H9 (cell line): Measurements from ENCODE around the gene DCHS2. TPM values are rescaled to one million over a fixed set of nuclear protein-coding genes. Genes with fewer than 3 reads are reported as not detected.

Experiments used
- DNase-seq: peaks from one replicate; pipeline ENCODE4 v3.0.0-alpha.2; 2017
- H2AFZ ChIP-seq: one replicate; pipeline ENCODE4 v1.6.1; 2013; ENCODE audit warnings: mild to moderate bottlenecking, low read length, control low read depth, moderate library complexity
- H2AK5ac ChIP-seq: 2 replicates; pipeline ENCODE4 v1.6.1; 2013; ENCODE audit warnings: low read length, control low read depth, mixed read lengths; ENCODE audit not compliant: insufficient read length
- H2BK120ac ChIP-seq: one replicate; pipeline ENCODE4 v1.6.1; 2013; ENCODE audit warnings: low read depth, mild to moderate bottlenecking, low read length, control low read depth, inconsistent platforms; ENCODE audit not compliant: poor library complexity, severe bottlenecking
- H2BK12ac ChIP-seq: 2 replicates; pipeline ENCODE4 v1.6.1; 2013; ENCODE audit warnings: low read length, control low read depth, mixed read lengths, low read depth; ENCODE audit not compliant: insufficient read length
- H2BK15ac ChIP-seq: 2 replicates; pipeline ENCODE4 v1.6.1; 2013; ENCODE audit warnings: low read depth, low read length, control low read depth
- H2BK20ac ChIP-seq: one replicate; pipeline ENCODE4 v1.6.1; 2013; ENCODE audit warnings: low read depth, mild to moderate bottlenecking, low read length, control low read depth, inconsistent platforms; ENCODE audit not compliant: poor library complexity, severe bottlenecking
- H2BK5ac ChIP-seq: 2 replicates; pipeline ENCODE4 v1.6.1; 2013; ENCODE audit warnings: low read length, control low read depth, mixed read lengths; ENCODE audit not compliant: insufficient read length
- H3K14ac ChIP-seq: 2 replicates; pipeline ENCODE4 v1.6.1; 2013; ENCODE audit warnings: low read length, control low read depth; ENCODE audit not compliant: insufficient read depth
- H3K18ac ChIP-seq: 2 replicates; pipeline ENCODE4 v1.6.1; 2013; ENCODE audit warnings: low read depth, mild to moderate bottlenecking, mixed read lengths, low read length, control low read depth; ENCODE audit not compliant: insufficient read length
- H3K23ac ChIP-seq: 2 replicates; pipeline ENCODE4 v1.6.1; 2013; ENCODE audit warnings: low read length, control low read depth, mixed read lengths, low read depth; ENCODE audit not compliant: insufficient read length
- H3K23me2 ChIP-seq: 2 replicates; pipeline ENCODE4 v1.6.1; 2013; ENCODE audit warnings: low read depth, mild to moderate bottlenecking, mixed read lengths, low read length, control low read depth; ENCODE audit not compliant: insufficient read length, poor library complexity, severe bottlenecking
- H3K27ac ChIP-seq: 2 replicates; pipeline ENCODE4 v1.5.1; 2013; ENCODE audit warnings: low read length, control low read depth, mixed read lengths, low read depth; ENCODE audit not compliant: insufficient read length
- H3K27me3 ChIP-seq: 2 replicates; pipeline ENCODE4 v1.6.1; 2013; ENCODE audit warnings: low read length, control low read depth, inconsistent platforms; ENCODE audit not compliant: insufficient read depth
- H3K4ac ChIP-seq: 2 replicates; pipeline ENCODE4 v1.6.1; 2013; ENCODE audit warnings: low read depth, mild to moderate bottlenecking, control low read depth, inconsistent platforms, low read length, moderate library complexity
- H3K4me1 ChIP-seq: 2 replicates; pipeline ENCODE4 v1.6.1; 2013; ENCODE audit warnings: low read length, control low read depth, inconsistent platforms; ENCODE audit not compliant: insufficient read depth
- H3K4me2 ChIP-seq: 2 replicates; pipeline ENCODE4 v1.6.1; 2013; ENCODE audit warnings: low read length, control low read depth, mixed read lengths; ENCODE audit not compliant: insufficient read length, insufficient read depth
- H3K56ac ChIP-seq: 2 replicates; pipeline ENCODE4 v1.6.1; 2013; ENCODE audit warnings: low read depth, mild to moderate bottlenecking, mixed read lengths, low read length, control low read depth; ENCODE audit not compliant: insufficient read length
- H3K79me1 ChIP-seq: 2 replicates; pipeline ENCODE4 v1.6.1; 2013; ENCODE audit warnings: low read depth, mild to moderate bottlenecking, moderate library complexity, low read length, control low read depth, inconsistent platforms; ENCODE audit not compliant: insufficient read depth, poor library complexity, severe bottlenecking
- H3K79me2 ChIP-seq: 2 replicates; pipeline ENCODE4 v1.6.1; 2013; ENCODE audit warnings: low read length, control low read depth, inconsistent platforms; ENCODE audit not compliant: insufficient read depth
- H3K9ac ChIP-seq: 2 replicates; pipeline ENCODE4 v1.6.1; 2013; ENCODE audit warnings: low read length, control low read depth, mixed read lengths; ENCODE audit not compliant: insufficient read length; ENCODE audit errors: extremely low read depth
- H3K9me3 ChIP-seq: one replicate; pipeline ENCODE4 v1.6.1; 2013; ENCODE audit warnings: low read depth, low read length, inconsistent platforms; ENCODE audit not compliant: control insufficient read depth
- H3T11ph ChIP-seq: one replicate; pipeline ENCODE4 v1.6.1; 2013; ENCODE audit warnings: mild to moderate bottlenecking, low read length, control low read depth, inconsistent platforms
- H4K20me1 ChIP-seq: one replicate; pipeline ENCODE4 v1.6.1; 2013; ENCODE audit not compliant: control insufficient read depth, insufficient read length, insufficient read depth
- H4K5ac ChIP-seq: 2 replicates; pipeline ENCODE4 v1.6.1; 2013; ENCODE audit warnings: low read depth, mild to moderate bottlenecking, mixed read lengths, low read length, control low read depth; ENCODE audit not compliant: insufficient read length
- H4K8ac ChIP-seq: replicated peaks from 2 replicates; pipeline ENCODE4 v1.6.1; 2013; ENCODE audit warnings: low read length, control low read depth, mixed read lengths, low read depth; ENCODE audit not compliant: insufficient read length
- H4K91ac ChIP-seq: 2 replicates; pipeline ENCODE4 v1.6.1; 2013; ENCODE audit warnings: low read depth, mild to moderate bottlenecking, moderate library complexity, mixed read lengths, low read length, control low read depth; ENCODE audit not compliant: insufficient read length
- H3K27ac Mint-ChIP-seq, 3 experiments: 2 replicates in 2 of 3; 3 replicates in 1 of 3; pipeline ENCODE4 v1.8.0; 2020 to 2021; ENCODE audit warnings: mixed read lengths in 3 of 3, mild to moderate bottlenecking in 1 of 3, moderate library complexity in 1 of 3
- H3K27me3 Mint-ChIP-seq: 2 replicates; pipeline ENCODE4 v1.8.0; 2021; ENCODE audit warnings: low read depth, mild to moderate bottlenecking, moderate library complexity, mixed read lengths
- H3K36me3 Mint-ChIP-seq, 3 experiments: 2 replicates in 2 of 3; 3 replicates in 1 of 3; pipeline ENCODE4 v1.8.0; 2020 to 2021; ENCODE audit warnings: low read depth in 3 of 3, mixed read lengths in 3 of 3; ENCODE audit not compliant: insufficient read depth in 1 of 3
- H3K4me1 Mint-ChIP-seq, 2 experiments: 2 replicates each; pipeline ENCODE4 v1.8.0; 2020; ENCODE audit warnings: mixed read lengths in 2 of 2
- H3K4me3 Mint-ChIP-seq, 2 experiments: 2 replicates in 1 of 2; 3 replicates in 1 of 2; pipeline ENCODE4 v1.8.0; 2020 to 2021; ENCODE audit warnings: mild to moderate bottlenecking in 2 of 2, mixed read lengths in 2 of 2, moderate library complexity in 1 of 2
- H3K9me3 Mint-ChIP-seq, 2 experiments: 2 replicates in 1 of 2; 3 replicates in 1 of 2; pipeline ENCODE4 v1.8.0; 2020; ENCODE audit warnings: mild to moderate bottlenecking in 2 of 2, mixed read lengths in 2 of 2, moderate library complexity in 1 of 2
- WGBS: extraction: QIAGEN DNeasy Blood & Tissue Kit; methylation state at CpG from one replicate; pipeline ENCODE4 v1.1.7; 2013; ENCODE audit warnings: missing lambda C conversion rate, low lambda C conversion rate, mixed read lengths; ENCODE audit not compliant: insufficient read length; ENCODE audit errors: extremely low coverage; 5-methylcytosine and 5-hydroxymethylcytosine counted together
- total RNA-seq: library from RNA; stranded (reverse); gene quantifications from 2 replicates; pipeline ENCODE4 v1.2.1, GENCODE V29; 2021
- TF ChIP-seq, protein P1 (sequence below): fragments of 200-600 bp; sonication (generic); conservative IDR thresholded peaks from 3 replicates; pipeline ENCODE4 v1.8.0; 2021; ENCODE audit warnings: antibody characterized with exemption, mild to moderate bottlenecking

DCHS2 gene
- total RNA-seq, 1 experiment from 2014 or later = 0.57 TPM

DNA sequence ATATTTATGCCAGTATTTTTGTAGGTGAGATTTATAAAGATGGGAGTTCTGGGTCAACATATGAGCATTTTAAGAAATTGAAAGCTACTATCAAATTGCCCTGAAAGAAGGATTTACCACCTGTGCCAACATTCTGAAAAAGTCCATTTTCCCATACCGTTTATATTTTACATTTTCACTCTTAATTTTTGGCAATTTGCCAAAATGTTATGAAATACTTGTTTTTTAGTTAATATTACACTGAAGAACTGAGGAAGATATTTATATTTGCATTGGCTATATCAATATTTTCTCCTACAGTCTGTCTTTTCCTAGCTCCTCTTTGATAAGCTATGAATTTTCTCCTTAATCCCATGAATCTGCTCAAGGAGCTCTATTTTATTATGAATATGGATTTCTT is 52.4 kb downstream of the DCHS2 start:
- no peak overlapping the region for H3K27ac Mint-ChIP-seq
- Histone ChIP-seq H2AK5ac (no peak overlapping the region), H2AFZ (no peak overlapping the region)

More for the DNA sequence above, 52.4 kb downstream of the DCHS2 start:
- no peaks in the 10 kb centered on the region for H4K20me1 ChIP-seq
- H4K8ac ChIP-seq = no peak overlapping the region
- Mint-ChIP-seq H3K9me3 (no peaks in the 10 kb centered on the region), H3K27me3 (no peaks in the 10 kb centered on the region), H3K4me3 (no peak overlapping the region), H3K36me3 (no peaks in the 10 kb centered on the region), H3K4me1 (no peaks in the 10 kb centered on the region)
- H3K27me3 ChIP-seq = no peaks in the 10 kb centered on the region
- H2BK12ac ChIP-seq = no peak overlapping the region
- no peaks in the 10 kb centered on the region for H3K79me2 ChIP-seq
- no peak for DNase-seq
- TF ChIP-seq, protein P1, sequence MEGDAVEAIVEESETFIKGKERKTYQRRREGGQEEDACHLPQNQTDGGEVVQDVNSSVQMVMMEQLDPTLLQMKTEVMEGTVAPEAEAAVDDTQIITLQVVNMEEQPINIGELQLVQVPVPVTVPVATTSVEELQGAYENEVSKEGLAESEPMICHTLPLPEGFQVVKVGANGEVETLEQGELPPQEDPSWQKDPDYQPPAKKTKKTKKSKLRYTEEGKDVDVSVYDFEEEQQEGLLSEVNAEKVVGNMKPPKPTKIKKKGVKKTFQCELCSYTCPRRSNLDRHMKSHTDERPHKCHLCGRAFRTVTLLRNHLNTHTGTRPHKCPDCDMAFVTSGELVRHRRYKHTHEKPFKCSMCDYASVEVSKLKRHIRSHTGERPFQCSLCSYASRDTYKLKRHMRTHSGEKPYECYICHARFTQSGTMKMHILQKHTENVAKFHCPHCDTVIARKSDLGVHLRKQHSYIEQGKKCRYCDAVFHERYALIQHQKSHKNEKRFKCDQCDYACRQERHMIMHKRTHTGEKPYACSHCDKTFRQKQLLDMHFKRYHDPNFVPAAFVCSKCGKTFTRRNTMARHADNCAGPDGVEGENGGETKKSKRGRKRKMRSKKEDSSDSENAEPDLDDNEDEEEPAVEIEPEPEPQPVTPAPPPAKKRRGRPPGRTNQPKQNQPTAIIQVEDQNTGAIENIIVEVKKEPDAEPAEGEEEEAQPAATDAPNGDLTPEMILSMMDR = no peak
- H3K56ac ChIP-seq = no peak overlapping the region
- H3K9me3 ChIP-seq = no peaks in the 10 kb centered on the region
- no peak overlapping the region for H3K4ac ChIP-seq
- WGBS = no CpG with 5 or more reads among the region's 1 CpG
- no peak overlapping the region for H3K27ac ChIP-seq
- H3K4me2 ChIP-seq = no peak overlapping the region
- no peaks in the 10 kb centered on the region for H3K4me1 ChIP-seq
- no peak overlapping the region for H3K14ac ChIP-seq
- no peak overlapping the region for H4K5ac ChIP-seq
- no peak overlapping the region for H3T11ph ChIP-seq
- no peak overlapping the region for H3K23ac ChIP-seq
- no peaks in the 10 kb centered on the region for H3K79me1 ChIP-seq
- no peak overlapping the region for H4K91ac ChIP-seq
- H3K18ac ChIP-seq = no peak overlapping the region
- H2BK20ac ChIP-seq = no peak overlapping the region
- H2BK15ac ChIP-seq = no peak overlapping the region
- no peak overlapping the region for H2BK120ac ChIP-seq
- H3K23me2 ChIP-seq = no peaks in the 10 kb centered on the region
- no peak overlapping the region for H3K9ac ChIP-seq
- no peak overlapping the region for H2BK5ac ChIP-seq
